Activated CD4-positive, alpha-beta T cell treated with anti-CD3 and anti-CD28 coated beads for 1 hour (primary cell): Measurements from ENCODE around the gene UBXN11.
A peak's percentile ranks its signal among the peaks of the same experiment; 100 is the strongest.

Experiments used
- DNase-seq: peaks from one replicate; pipeline ENCODE4 v3.0.0-alpha.2; 2020

UBXN11 gene

GRCh38 chr1:26283871-26284596 is 22.4 kb downstream of the UBXN11 start:
- no peak for DNase-seq

DNA sequence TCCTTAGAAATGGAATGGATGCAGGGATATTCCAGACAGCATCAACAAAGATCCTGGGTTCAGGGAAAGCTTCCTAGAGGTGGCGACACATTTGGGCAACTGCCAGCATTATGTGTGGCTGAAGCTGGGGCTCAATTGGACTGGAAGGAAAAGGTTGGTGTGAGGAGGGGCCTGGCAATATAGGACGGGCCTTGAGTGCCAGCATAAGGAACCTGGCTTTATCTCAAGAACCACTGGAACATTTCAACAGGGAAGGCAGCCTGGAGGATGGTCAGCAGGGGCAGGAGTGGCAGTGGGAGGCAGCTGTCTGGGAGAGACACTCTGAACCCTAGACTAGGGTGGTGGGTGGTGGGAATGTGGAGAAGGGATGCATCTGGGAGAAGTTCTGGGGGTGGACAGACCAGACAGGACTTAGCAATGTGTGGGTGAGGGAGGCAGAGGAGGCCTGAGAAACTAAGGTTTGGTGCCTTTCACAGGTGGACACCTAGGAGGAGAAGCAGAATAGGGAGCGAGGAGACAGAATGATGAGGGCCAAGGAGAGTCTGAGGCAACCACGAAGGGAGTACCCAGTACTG is 23.1 kb downstream of the UBXN11 start:
- DNase-seq: no peak

DNA sequence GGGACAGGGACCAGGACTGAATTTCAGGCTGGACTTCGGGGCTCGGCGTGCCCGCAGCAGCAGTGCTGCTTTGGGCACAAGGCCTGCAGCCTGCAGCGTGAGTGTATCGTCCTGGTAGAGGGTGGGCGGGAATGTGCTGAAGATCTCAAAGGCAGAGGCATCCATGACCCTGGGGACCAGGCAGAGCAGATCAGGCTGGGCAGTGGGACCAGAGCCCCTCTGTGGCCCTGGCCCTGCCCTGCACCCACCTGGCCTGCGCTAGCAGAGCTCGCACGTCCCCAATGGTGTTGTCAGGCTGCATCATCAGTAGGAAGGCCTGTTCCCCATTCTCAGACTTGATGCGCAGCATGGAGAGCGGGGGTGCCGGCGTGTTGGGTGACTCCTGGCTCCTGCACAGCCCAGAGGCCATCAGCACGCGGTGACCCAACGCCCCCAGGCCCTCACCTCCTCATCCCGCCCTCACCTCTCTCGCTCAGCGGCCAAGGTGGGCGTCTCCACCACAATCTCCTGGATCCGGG is 24.0 kb downstream of the UBXN11 start:
- DNase-seq: no peak

- no peak for DNase-seq
Observed at GRCh38 chr1:26281971-26282370, 24.5 kb downstream of the UBXN11 start.

GRCh38 chr1:26281091-26281958 is 25.1 kb downstream of the UBXN11 start:
- no peak for DNase-seq

DNA sequence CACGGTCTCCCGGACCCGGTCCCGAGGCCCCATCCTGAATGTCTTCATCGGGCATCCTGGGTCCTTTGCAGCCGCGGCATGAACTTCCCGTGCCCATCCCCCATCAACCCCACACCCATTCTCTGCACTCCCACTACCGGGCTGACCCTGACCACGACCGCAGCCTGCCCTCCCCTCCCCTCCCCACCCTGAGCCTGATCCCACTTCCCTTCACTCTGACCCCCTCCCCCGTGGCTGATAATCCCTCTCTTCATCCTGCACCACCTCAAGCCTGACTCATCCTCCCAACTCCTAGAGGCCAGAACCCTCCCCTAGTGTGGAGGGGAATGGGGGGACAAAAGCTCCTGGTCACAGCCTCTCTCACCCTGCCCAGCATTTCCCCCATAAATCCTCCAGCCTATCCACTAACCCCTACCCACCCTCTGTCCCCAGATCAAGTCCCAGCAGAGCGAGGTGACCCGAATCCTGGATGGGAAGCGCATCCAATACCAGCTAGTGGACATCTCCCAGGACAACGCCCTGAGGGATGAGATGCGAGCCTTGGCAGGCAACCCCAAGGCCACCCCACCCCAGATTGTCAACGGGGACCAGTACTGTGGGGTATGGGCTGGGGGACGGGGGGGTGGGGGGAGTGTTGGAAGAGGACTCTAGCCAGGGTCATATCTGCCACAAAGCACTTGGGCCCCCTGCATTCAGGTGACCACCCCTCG is 25.9 kb downstream of the UBXN11 start:
- no peak for DNase-seq

DNA sequence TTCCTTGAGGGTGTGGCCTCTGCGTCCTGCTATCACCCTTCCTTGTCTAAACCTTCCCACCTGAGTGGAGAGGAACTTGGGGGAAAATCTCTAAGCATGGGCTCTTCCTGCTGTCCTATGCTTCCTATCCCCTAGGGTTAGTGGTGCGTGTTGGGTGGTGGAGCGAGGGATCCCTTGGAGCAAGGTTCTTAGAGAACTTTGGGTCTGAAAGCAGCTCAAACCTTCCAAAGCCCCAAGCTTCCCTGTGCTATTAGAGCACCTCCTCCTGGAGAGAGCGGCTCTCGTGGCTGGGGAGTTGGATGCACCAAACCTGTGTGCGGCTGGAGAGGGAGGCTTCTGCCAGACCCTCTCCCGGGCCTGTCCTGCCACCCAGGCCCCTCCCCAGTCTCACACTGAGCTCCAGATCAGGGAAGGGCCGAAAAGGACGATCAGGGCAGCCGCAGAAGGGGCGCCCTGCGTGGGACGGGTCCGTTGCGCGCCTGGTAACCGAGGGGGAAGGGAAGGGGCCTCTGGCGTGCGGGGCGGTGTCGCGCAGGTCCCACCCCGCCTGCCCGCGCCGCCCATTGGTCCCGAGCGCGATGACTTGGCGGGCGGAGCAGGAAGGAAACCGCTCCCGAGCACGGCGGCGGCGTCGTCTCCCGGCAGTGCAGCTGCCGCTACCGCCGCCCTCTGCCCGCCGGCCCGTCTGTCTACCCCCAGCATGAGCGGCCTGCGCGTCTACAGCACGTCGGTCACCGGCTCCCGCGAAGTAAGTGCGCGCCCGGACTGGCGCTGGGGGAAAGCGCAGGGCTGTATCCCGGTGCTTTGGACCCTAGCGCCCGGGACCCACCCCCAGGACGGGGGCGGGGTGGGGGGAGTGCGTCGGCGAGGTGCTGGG is 26.7 kb downstream of the UBXN11 start, which contains the start of gene SH3BGRL3:
TSS of gene SH3BGRL3 (plus strand) at position 631 of the 877 bp plus-strand sequence. CDS start at position 701, 70 bp downstream.
- DNase-seq: peak; percentile 77

DNA sequence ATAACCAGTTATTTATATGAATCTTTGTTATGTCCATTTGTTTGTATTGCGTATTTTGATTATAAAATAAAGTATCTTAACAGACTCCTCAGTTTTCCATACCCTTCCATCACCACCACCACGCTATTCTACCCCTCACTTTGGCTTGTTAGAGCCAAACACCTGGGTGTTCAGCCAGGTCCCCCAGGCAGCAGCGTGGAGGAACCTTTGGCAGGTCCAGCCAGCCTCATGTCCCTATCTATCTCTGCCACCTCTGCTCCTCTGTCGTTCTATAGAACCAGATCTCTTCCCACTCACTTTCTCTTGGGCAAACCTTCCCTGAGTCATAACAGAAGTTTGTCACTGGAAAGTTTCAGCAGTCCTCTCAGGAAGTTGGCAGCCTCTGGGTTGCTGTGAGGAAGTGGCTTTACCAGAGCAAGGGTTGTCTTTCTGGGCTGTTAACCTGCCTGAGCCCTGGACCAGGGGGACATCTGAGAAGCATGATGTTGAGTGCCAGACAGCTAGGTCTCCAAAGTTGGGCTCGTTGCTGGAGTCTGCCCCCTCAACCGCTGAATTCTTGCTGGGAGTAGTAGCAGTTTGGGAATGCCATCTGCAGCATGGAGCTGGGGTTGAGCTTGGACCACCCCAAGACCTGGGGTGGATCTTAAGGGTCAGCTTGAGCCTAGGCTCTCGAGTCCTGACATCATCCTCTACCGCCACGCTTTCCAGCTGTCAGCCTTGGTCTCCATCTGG is 27.5 kb downstream of the UBXN11 start:
- no peak for DNase-seq

- DNase-seq: no peak
Observed at GRCh38 chr1:26278303-26278702, 28.1 kb downstream of the UBXN11 start.

GRCh38 chr1:26277719-26278118 is 28.7 kb downstream of the UBXN11 start:
- no peak for DNase-seq

DNA sequence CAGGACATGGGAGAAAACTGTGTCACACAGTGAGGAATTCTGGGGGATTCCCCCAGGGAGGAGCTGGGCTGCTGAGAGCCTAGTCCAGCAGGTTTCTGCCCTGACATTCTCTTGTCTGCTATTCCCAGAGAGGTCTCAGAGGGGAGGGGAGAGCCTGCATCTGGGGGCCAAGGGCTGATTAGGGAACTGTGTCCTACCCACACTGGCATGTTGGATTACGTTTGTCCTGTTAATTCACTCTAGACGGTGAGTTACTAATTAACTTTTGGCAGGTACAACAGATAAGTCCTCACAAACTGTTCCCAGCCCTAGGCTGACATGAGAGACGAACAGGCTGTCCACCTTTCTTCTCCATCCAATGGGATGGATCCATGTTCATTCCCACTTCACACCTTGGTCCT is 29.2 kb downstream of the UBXN11 start:
- DNase-seq: no peak

DNA sequence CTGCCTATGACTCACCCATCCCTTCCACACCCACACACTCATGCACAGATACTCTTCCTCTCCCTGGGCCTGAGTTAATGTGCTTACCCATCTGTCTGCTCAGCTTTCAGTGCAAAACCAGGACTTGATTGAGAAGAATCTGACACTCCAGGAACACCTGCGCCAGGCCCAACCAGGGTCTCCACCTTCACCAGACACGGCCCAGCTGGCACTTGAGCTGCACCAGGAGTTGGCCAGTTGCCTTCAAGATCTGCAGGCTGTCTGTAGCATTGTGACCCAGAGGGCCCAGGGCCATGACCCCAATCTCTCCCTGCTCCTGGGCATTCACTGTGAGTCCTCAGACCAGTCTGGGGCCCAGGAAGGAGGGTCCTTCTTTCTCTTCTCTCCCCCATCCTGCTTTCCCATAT is 30.0 kb downstream of the UBXN11 start:
- no peak for DNase-seq

DNA sequence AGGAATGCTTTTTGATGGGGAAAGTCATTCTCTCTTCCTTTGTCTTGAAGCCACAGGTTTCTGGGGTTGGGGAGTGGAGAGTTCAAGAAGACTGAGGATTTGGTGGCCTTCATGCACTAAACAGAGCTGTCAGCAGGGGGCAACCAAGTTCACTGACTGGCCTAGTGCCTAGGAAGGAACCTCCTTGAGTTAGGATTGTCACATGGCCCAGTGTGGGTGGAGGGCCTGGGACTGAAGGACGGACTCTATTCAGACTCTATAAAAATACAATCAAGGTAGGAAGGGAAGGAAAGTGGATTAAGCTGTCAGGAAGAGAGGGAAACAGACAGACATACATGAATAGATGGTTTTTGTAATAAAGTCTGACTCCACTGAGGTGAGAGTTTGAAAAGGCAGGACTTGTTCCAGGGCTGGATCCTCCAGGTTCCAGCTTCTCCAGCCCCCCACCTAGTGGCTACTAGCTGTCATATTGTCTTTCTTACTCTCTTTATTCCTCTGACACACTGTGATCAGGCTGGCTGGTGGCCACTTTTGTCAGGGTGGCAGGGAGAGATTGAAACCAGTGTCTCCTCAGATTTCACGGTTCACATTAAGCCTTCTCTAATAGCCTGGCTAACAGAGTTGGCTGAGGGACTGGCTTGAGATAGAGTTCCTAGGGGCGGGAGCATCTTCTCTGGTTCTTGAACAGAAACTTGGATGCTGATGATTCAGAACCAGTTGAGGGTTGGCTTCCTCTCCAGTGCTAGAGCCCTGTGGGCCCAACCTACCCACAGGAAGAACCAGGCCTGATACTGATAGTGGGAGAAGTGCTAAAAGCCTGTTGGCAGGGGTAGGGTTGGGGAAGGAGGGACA is 30.6 kb downstream of the UBXN11 start:
- peak; percentile 57 for DNase-seq

GRCh38 chr1:26274801-26275425 is 31.5 kb downstream of the UBXN11 start:
- no peak for DNase-seq

GRCh38 chr1:26269198-26269550 is 37.3 kb downstream of the UBXN11 start:
- DNase-seq: no peak

GRCh38 chr1:26268290-26269197 is 37.9 kb downstream of the UBXN11 start:
- no peak for DNase-seq

- no peak for DNase-seq
Observed at GRCh38 chr1:26265405-26265804, 41.0 kb downstream of the UBXN11 start.

DNA sequence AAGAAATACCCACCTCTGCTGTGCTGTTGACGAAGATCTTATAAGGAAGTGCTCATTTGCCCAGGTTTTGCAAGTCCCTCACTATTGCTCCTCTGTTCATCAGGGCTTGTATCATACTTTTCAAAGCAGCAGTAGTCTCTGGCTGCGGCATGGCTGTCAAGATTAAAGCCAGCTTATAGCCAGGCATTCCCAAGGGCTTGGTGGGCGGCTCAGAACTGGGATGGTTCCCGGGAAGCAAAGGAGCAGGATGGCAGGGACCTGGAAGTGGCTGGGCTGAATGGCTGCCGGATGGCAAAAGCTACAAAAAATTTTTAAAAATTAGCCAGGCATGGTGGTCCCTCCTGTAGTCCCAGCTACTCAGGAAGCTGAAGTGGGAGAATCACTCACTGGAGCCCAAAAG is 43.2 kb downstream of the UBXN11 start:
- no peak for DNase-seq

DNA sequence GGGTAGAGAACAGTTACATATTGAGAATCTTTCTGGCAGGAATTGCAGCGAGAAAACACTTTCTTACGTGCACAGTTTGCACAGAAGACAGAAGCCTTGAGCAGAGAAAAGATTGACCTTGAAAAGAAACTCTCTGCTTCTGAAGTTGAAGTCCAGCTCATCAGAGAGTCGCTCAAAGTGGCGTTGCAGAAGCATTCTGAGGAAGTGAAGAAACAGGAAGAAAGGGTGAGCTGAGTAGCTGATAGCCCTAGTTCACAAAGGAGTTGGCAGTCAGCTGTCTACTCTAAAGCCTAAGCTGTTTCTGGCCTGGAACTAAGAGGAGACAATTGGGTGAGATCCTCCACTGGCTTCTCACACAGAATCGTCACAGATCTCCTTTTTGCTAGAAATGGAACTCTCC is 46.9 kb downstream of the UBXN11 start:
- no peak for DNase-seq
